Ishikawa (cell line): Measurements from ENCODE around the gene CD74.

Experiments used
- CEBPB ChIP-seq: IDR thresholded peaks from 2 replicates; pipeline ENCODE4 v1.6.1; 2012
- NFIC ChIP-seq: IDR thresholded peaks from 2 replicates; pipeline ENCODE4 v1.6.1; 2012
- RAD21 ChIP-seq: IDR thresholded peaks from 2 replicates; pipeline ENCODE4 v1.6.1; 2012; ENCODE audit warnings: low read depth
- REST ChIP-seq: IDR thresholded peaks from 2 replicates; pipeline ENCODE4 v1.6.1; 2012; ENCODE audit warnings: low read depth, mild to moderate bottlenecking
- YY1 ChIP-seq: IDR thresholded peaks from 2 replicates; pipeline ENCODE4 v1.6.1; 2012; ENCODE audit warnings: low read depth
- ZBTB7A ChIP-seq: IDR thresholded peaks from 2 replicates; pipeline ENCODE4 v1.6.1; 2012; ENCODE audit warnings: low read depth

DNA sequence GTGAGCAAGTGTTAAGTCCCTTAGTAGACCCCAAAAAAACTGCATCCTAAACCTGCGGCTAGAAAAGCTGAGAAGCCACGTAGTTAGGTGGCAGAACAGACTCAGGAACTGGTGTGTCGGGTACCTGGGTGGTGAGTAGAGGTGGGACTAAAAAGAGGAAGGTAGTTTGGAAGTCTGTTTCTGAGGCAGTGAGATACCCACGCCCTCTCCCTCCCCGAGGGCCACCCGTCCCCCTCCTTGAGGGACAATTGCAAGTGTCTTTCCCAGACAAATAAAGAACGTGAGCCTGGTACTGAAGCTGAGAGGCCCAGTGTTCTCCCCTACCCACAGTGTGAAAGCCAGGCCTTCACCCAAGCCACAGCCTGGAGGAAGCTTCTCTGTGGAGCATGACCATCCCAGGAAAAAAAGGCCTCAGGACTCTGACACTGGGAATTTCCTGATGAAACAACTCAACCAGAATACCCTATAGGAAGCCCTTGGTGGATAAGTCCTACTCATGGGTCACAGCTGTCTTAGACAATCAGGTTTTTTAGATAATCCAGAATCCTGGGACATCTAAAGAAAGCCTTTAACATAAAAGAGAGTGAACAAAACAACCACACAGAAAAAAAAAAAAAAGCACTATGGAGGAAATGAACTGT lies 7.0 kb upstream of the CD74 start:
- TF ChIP-seq REST = no peak
- no peak for TF ChIP-seq RAD21
- no peak for TF ChIP-seq NFIC
- TF ChIP-seq CEBPB = no peak
- TF ChIP-seq ZBTB7A = no peak
- TF ChIP-seq YY1 = no peak
